PC-3 (cell line): ENCODE data around the gene SMCR8.

Experiments used
- CTCF ChIP-seq: fragments of 300-600 bp; sonication (generic); conservative IDR thresholded peaks from 2 replicates; pipeline ENCODE4 v1.5.1; 2017; ENCODE audit warnings: antibody characterized with exemption, low read depth, mild to moderate bottlenecking, low read length
- EZH2phosphoT487 ChIP-seq: fragments of 300-600 bp; sonication (generic); IDR thresholded peaks from 2 replicates; pipeline ENCODE4 v1.6.1; 2018; ENCODE audit warnings: mild to moderate bottlenecking, antibody characterized with exemption, low read length, borderline replicate concordance

GRCh38 chr17:18324140-18325050 is 9.3 kb downstream of the SMCR8 start:
- TF ChIP-seq CTCF (no peak), EZH2phosphoT487 (no peak)
